K562 (cell line): ENCODE measurements around the gene RAE1.

Experiments used
- HDGF ChIP-seq: fragments of 450-650 bp; IDR thresholded peaks from 2 replicates; pipeline ENCODE4 v1.6.1; 2016
- POLR2A ChIP-seq: fragments of 450-650 bp; conservative IDR thresholded peaks from 2 replicates; pipeline ENCODE4 v1.6.1; 2016
- SIX5 ChIP-seq, 2 experiments: IDR thresholded peaks; 2 replicates each; pipeline ENCODE4 v1.6.1; 2011; ENCODE audit warnings: low read length in 2 of 2, borderline replicate concordance in 1 of 2, low read depth in 1 of 2, mild to moderate bottlenecking in 1 of 2, moderate library complexity in 1 of 2; ENCODE audit not compliant: insufficient read depth in 1 of 2
- TF ChIP-seq, protein P1 (sequence below), 3 experiments: IDR thresholded peaks in 2 of 3; conservative IDR thresholded peaks in 1 of 3; 2 replicates each; pipeline ENCODE4 v1.5.1; 2011 to 2012; ENCODE audit warnings: low read length in 3 of 3, mild to moderate bottlenecking in 3 of 3, control low read depth in 2 of 3, improper control_type of control experiment in 1 of 3, inconsistent platforms in 1 of 3, low read depth in 1 of 3, mixed read lengths in 1 of 3, moderate library complexity in 1 of 3; ENCODE audit not compliant: insufficient read depth in 2 of 3
- TF ChIP-seq, protein P2 (sequence below): sonication (generic); formaldehyde crosslinking; IDR thresholded peaks from 2 replicates; pipeline ENCODE4 v1.9.0; 2022; ENCODE audit warnings: mild to moderate bottlenecking, missing genetic modification reagents
- TF ChIP-seq, protein P3 (sequence below): sonication (generic); formaldehyde crosslinking; IDR thresholded peaks from 2 replicates; pipeline ENCODE4 v1.5.0; 2020; ENCODE audit warnings: missing genetic modification reagents

DNA sequence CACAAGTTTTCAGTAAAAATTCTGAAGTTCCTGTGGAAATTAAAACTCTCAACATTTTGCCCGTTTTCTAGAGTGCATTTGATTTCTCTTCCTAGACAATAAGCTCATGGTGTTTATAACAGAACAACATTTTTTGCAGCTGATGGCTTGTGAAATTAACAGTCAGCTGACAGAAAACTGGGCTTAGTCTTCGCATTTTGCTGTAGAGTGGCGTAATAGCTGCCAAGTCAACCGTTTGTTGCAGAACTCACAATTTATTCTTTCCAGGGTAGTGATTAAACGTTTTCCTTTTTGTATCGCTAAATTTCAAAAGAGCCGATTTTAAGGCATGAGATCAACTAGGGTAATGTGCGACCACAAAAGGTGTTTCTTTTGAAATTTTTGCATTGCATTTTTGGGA lies 20.1 kb upstream of the RAE1 start:
- TF ChIP-seq, protein P1, sequence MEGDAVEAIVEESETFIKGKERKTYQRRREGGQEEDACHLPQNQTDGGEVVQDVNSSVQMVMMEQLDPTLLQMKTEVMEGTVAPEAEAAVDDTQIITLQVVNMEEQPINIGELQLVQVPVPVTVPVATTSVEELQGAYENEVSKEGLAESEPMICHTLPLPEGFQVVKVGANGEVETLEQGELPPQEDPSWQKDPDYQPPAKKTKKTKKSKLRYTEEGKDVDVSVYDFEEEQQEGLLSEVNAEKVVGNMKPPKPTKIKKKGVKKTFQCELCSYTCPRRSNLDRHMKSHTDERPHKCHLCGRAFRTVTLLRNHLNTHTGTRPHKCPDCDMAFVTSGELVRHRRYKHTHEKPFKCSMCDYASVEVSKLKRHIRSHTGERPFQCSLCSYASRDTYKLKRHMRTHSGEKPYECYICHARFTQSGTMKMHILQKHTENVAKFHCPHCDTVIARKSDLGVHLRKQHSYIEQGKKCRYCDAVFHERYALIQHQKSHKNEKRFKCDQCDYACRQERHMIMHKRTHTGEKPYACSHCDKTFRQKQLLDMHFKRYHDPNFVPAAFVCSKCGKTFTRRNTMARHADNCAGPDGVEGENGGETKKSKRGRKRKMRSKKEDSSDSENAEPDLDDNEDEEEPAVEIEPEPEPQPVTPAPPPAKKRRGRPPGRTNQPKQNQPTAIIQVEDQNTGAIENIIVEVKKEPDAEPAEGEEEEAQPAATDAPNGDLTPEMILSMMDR (IDR thresholded peaks at IDR 0.05 in 2 of 3, conservative IDR thresholded peaks at IDR 0.05 in 1 of 3; ENCODE audit: insufficient read depth in 2 of 3, low read depth in 1 of 3, low read length in 3 of 3): no peak
- no peak for TF ChIP-seq HDGF
- TF ChIP-seq POLR2A: no peak
- TF ChIP-seq, protein P2, sequence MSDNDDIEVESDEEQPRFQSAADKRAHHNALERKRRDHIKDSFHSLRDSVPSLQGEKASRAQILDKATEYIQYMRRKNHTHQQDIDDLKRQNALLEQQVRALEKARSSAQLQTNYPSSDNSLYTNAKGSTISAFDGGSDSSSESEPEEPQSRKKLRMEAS (CRISPR knock-in tag): no peak
- no peak for TF ChIP-seq SIX5 (IDR thresholded peaks at IDR 0.05; ENCODE audit: borderline replicate concordance in 1 of 2, insufficient read depth in 1 of 2, low read depth in 1 of 2, low read length in 2 of 2)
- TF ChIP-seq, protein P3, sequence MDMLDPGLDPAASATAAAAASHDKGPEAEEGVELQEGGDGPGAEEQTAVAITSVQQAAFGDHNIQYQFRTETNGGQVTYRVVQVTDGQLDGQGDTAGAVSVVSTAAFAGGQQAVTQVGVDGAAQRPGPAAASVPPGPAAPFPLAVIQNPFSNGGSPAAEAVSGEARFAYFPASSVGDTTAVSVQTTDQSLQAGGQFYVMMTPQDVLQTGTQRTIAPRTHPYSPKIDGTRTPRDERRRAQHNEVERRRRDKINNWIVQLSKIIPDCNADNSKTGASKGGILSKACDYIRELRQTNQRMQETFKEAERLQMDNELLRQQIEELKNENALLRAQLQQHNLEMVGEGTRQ (CRISPR knock-in tag): no peak
